Mesodermal cell (in vitro differentiated cells): Measurements from ENCODE around the gene SLC6A12. TPM values are rescaled to one million over a fixed set of nuclear protein-coding genes. Genes with fewer than 3 reads are reported as not detected.

ENCODE experiments used
- H3K27ac ChIP-seq: 2 replicates; pipeline ENCODE4 v1.7.0; 2013; ENCODE audit warnings: mild to moderate bottlenecking, low read depth, low read length, moderate library complexity; ENCODE audit not compliant: severe bottlenecking
- H3K36me3 ChIP-seq: 2 replicates; pipeline ENCODE4 v1.7.1; 2013; ENCODE audit warnings: mild to moderate bottlenecking, low read length, moderate library complexity; ENCODE audit not compliant: control insufficient read depth, insufficient read depth
- H3K4me1 ChIP-seq: one replicate; pipeline ENCODE4 v1.7.1; 2013; ENCODE audit warnings: mild to moderate bottlenecking, low read length; ENCODE audit not compliant: insufficient read depth, control insufficient read depth, poor library complexity, severe bottlenecking
- H3K4me3 ChIP-seq: 2 replicates; pipeline ENCODE4 v1.7.0; 2013; ENCODE audit warnings: low read length, control low read depth, mild to moderate bottlenecking; ENCODE audit not compliant: insufficient read depth, poor library complexity, severe bottlenecking; ENCODE audit errors: extremely low read depth
- H3K9me3 ChIP-seq: 2 replicates; pipeline ENCODE4 v1.7.1; 2013; ENCODE audit warnings: mild to moderate bottlenecking, low read length, moderate library complexity; ENCODE audit not compliant: control insufficient read depth
- WGBS, 2 experiments: methylation state at CpG; one replicate each; pipeline ENCODE4 v1.1.5; 2013; ENCODE audit warnings: missing lambda C conversion rate in 2 of 2; ENCODE audit not compliant: insufficient coverage in 2 of 2; 5-methylcytosine and 5-hydroxymethylcytosine counted together
- polyA plus RNA-seq, 2 experiments: library from polyadenylated mRNA; stranded (reverse); fragments of 50-300 nt; gene quantifications; one replicate each; pipeline ENCODE4 v1.2.3, GENCODE V29; 2013

Gene SLC6A12
- 1.9 TPM for polyA plus RNA-seq (2013, experiment 1 of 2)
- 2.1 TPM for polyA plus RNA-seq (2013, experiment 2 of 2)

DNA sequence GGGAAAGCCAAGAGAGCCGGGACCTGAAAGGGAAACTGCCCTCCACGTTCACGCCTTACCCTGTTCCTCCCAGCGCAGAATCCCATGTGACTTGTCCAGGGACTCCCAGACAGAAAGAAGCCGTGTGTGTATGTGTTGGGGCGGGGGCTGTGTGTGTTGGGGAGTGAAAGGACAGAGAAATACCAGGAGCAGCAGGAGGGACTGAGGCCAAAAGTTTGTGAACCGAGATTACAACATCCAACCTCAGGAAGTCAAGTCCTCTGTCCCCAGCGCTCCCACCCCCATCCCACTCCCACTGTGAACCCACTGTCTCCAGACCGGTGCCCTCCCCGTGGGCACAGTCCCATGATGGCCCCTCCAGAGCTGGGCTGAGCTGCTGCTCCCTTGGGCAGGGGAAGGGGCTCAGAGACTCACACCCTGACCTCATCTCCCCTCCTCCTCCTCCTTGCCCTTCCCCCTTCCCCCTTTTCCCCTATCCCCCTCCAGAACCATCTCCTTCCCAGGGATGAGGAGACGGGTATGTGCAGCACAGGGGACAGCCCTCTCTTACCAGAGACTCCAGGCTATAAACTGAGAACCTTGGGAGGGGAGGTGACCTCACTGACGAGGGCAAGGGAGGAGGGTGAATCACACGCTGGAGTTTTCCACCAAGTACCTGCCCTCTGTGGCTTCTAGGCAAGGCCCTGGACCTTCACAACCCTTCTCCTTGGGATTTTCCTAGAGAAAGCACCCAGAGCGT lies at the start of gene SLC6A12:
SLC6A12 (minus strand) TSS at position 155 of the 739 bp plus-strand sequence. CDS start 4,171 bp downstream, outside the sequence.
- 28 to 64% methylated on average over 2 to 6 of the region's 14 CpGs for WGBS, 2 experiments
- H3K4me3 ChIP-seq: no peak within 1 kb of the TSS
- H3K4me1 ChIP-seq: peaks cover 8% of the 10 kb centered on the region
- no peaks in the 10 kb centered on the region for H3K9me3 ChIP-seq
- no peak within 1 kb of the TSS for H3K27ac ChIP-seq
- no peaks in the 10 kb centered on the region for H3K36me3 ChIP-seq

DNA sequence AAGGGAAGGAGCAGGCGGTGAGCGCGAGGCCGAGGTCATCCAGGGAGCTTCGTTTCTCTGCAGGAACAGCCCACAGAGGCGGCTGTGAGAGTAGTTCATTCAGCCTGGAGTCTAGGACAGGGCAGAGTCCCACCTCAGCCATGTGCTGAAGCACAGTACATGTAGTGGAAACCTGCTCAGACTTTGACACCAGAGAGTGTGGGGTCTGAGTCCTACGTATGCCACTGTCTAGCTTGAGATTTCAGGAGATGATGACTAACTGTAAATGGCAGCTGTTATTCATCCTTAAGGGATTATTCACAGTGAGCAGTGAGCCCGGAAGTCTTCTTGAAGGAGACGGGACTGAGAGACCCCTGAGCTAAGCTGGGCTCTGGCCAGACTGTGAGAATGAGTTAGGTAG lies 49.6 kb upstream of the SLC6A12 start:
- Histone ChIP-seq H3K27ac (no peak overlapping the region), H3K4me3 (no peak overlapping the region), H3K36me3 (no peaks in the 10 kb centered on the region), H3K9me3 (no peaks in the 10 kb centered on the region), H3K4me1 (peaks cover 16% of the 10 kb centered on the region)
- WGBS, 2 experiments: 91 to 94% methylated on average over 9 of the region's 9 CpGs

GRCh38 chr12:262817-263216 lies 48.9 kb upstream of the SLC6A12 start, which contains the start of gene SLC6A13:
SLC6A13 (minus strand) TSS chr12:262836; CDS start chr12:260052, 2,784 bp downstream.
- H3K27ac ChIP-seq: no peak within 1 kb of the TSS

DNA sequence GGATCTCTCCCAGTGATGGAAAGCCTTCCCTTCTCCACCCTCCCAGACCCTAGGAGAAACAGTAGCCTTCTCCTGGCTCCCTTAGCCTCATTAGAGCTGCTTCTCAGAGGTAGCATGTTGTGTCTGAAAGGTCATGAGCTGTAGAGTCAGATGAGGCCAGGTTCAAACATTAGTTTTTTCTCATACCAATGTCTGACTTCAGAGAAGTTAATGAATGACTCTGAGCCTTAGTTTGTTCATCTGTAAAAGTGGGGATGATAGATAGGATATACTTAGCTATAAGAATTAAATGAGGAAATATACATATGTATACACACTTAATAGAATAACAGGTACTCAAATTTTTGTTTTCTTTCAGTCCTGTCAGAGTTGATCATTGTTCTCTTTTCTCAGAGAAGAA lies 48.2 kb upstream of the SLC6A12 start:
- no peak overlapping the region for H3K27ac ChIP-seq
- no peaks in the 10 kb centered on the region for H3K9me3 ChIP-seq
- H3K36me3 ChIP-seq: no peaks in the 10 kb centered on the region
- peaks cover 16% of the 10 kb centered on the region for H3K4me1 ChIP-seq
- H3K4me3 ChIP-seq: no peak overlapping the region

More at GRCh38 chr12:262817-263216, 48.9 kb upstream of the SLC6A12 start, which contains the start of gene SLC6A13:
- Histone ChIP-seq H3K4me3 (no peak within 1 kb of the TSS), H3K36me3 (no peaks in the 10 kb centered on the region), H3K9me3 (no peaks in the 10 kb centered on the region), H3K4me1 (peaks cover 16% of the 10 kb centered on the region)
- 30 to 67% methylated on average over 2 to 3 of the region's 7 CpGs for WGBS, 2 experiments

DNA sequence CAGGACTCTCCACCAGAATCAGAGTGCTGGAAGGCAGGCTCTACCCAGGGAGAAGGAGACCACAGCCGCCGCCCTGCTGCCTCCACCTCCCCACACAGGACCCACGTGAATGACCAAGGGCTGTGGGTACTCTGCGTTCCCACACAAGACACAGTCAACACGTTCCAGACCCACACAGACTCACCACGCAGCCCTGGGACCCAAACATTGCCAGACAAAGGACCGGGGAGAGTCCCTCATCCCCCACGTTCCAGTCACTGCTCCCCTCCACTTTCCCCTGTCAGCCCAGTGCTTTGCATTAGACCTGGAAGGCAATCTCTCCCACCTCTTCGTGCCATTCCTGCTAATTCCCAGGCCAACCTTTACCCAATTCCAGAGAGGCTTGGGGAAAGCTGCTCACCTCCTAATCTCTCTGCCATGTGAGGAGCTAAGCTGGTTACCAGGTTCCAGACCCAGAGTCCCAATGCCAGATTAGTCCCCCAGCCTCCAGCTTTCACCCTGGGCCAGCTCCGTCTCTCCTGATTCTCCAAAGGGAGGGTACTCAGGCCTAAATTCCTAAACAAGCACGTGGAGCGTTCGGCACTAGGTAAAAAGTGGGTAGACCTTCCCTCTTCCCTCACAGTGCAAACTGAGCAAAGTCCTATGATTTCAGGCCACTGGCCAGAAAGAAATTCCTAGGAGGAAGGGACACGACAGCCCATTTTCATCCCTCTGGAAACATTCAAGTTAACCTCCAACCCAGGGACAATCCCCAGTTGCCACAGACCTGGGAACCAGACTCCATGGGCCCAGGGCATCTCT lies 43.8 kb upstream of the SLC6A12 start:
- H3K36me3 ChIP-seq: no peaks in the 10 kb centered on the region

DNA sequence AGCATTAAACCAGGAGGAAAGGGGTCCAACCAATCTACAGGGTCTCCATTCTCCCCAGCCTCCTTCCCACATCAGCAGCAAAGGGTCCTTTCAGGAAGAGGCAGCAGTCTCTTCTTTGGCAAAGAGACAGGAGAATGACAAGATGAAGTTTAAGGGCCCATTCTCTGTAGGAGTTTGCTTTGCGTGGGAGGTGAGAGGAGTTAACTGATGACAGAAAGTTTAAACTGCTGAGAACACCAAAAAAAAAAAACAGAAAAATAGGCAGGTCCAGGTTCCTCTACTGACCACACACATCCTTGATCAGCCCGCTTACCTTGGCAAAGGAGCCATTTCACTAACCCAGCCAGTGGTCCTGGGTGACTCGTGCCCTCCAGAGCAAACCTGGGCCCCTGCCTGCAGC lies 43.0 kb upstream of the SLC6A12 start:
- H3K36me3 ChIP-seq: no peaks in the 10 kb centered on the region
- H3K4me3 ChIP-seq: no peak overlapping the region
- no peaks in the 10 kb centered on the region for H3K9me3 ChIP-seq
- no peaks in the 10 kb centered on the region for H3K4me1 ChIP-seq
- no peak overlapping the region for H3K27ac ChIP-seq
- WGBS, 2 experiments: 100% methylated on average over 1 of the region's 3 CpGs; no CpG with 5 or more reads in 1 of the 2 experiments

More for the DNA sequence above, 43.8 kb upstream of the SLC6A12 start:
- no peak overlapping the region for H3K27ac ChIP-seq
- peaks cover 5% of the 10 kb centered on the region for H3K4me1 ChIP-seq
- no peak overlapping the region for H3K4me3 ChIP-seq
- WGBS, 2 experiments: 83 to 90% methylated on average over 9 to 10 of the region's 14 CpGs
- H3K9me3 ChIP-seq: no peaks in the 10 kb centered on the region

- Histone ChIP-seq H3K27ac (no peak overlapping the region), H3K9me3 (no peaks in the 10 kb centered on the region), H3K4me3 (no peak overlapping the region), H3K4me1 (no peaks in the 10 kb centered on the region), H3K36me3 (no peaks in the 10 kb centered on the region)
- WGBS, 2 experiments: 94 to 98% methylated on average over 5 to 6 of the region's 6 CpGs
Observed at GRCh38 chr12:256225-256624, 42.3 kb upstream of the SLC6A12 start.

- WGBS, 2 experiments: 60 to 92% methylated on average over 1 to 6 of the region's 9 CpGs
Observed at GRCh38 chr12:254912-255311, 41.0 kb upstream of the SLC6A12 start.

GRCh38 chr12:254039-254438 lies 40.1 kb upstream of the SLC6A12 start:
- H3K27ac ChIP-seq: no peak overlapping the region
- no peaks in the 10 kb centered on the region for H3K4me1 ChIP-seq
- no peaks in the 10 kb centered on the region for H3K9me3 ChIP-seq
- no peaks in the 10 kb centered on the region for H3K36me3 ChIP-seq
- 77 to 78% methylated on average over 6 to 9 of the region's 10 CpGs for WGBS, 2 experiments
- no peak overlapping the region for H3K4me3 ChIP-seq

More at GRCh38 chr12:254912-255311, 41.0 kb upstream of the SLC6A12 start:
- H3K27ac ChIP-seq: no peak overlapping the region
- no peaks in the 10 kb centered on the region for H3K9me3 ChIP-seq
- no peak overlapping the region for H3K4me3 ChIP-seq
- H3K36me3 ChIP-seq: no peaks in the 10 kb centered on the region
- no peaks in the 10 kb centered on the region for H3K4me1 ChIP-seq

DNA sequence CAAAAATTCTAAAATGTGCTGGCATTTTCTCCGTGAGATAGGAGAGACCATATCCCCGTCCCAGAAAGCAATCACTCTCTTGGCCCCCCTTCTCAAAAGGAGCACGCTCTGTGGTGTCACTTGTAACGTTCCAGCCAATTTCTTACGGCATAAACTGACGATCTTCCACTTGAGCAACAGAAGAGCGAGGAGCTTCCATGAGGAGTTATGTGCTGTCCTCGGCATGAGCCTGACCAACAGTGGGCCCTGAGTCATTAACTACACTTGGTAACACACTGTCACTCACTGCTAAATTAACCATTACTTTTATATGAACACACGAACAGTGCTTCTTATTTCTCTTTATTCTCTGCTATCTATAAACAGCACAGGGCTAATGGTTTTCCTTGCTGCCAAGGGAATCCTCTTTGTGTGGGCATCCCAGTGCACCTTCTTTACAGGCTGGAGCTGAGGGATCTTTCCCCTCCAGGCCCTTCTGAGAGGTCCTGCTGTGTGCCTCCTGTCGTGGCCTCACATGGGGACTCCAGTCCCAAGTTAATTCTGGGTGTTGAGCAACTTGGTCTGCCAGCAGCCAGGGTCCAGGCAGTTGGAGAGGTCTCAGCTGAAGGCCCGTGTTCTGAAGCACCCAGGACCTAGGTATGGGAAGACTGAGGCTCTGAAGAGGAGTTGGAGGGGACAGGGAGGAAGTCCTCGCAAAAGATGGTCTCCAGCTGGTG lies 39.3 kb upstream of the SLC6A12 start:
- Histone ChIP-seq H3K27ac (no peak overlapping the region), H3K4me3 (no peak overlapping the region), H3K9me3 (no peaks in the 10 kb centered on the region), H3K36me3 (no peaks in the 10 kb centered on the region), H3K4me1 (no peaks in the 10 kb centered on the region)
- WGBS, 2 experiments: 93 to 94% methylated on average over 11 to 12 of the region's 12 CpGs
